GM19463 (cell line): Measurements from ENCODE around the gene KCNQ1.

Experiments used
- ATAC-seq: cut with Tn5 transposase; IDR thresholded peaks from one replicate; pipeline ENCODE4 v1.9.1; 2021; ENCODE audit warnings: mild to moderate bottlenecking, moderate library complexity; ENCODE audit not compliant: unreplicated experiment

Gene KCNQ1

DNA sequence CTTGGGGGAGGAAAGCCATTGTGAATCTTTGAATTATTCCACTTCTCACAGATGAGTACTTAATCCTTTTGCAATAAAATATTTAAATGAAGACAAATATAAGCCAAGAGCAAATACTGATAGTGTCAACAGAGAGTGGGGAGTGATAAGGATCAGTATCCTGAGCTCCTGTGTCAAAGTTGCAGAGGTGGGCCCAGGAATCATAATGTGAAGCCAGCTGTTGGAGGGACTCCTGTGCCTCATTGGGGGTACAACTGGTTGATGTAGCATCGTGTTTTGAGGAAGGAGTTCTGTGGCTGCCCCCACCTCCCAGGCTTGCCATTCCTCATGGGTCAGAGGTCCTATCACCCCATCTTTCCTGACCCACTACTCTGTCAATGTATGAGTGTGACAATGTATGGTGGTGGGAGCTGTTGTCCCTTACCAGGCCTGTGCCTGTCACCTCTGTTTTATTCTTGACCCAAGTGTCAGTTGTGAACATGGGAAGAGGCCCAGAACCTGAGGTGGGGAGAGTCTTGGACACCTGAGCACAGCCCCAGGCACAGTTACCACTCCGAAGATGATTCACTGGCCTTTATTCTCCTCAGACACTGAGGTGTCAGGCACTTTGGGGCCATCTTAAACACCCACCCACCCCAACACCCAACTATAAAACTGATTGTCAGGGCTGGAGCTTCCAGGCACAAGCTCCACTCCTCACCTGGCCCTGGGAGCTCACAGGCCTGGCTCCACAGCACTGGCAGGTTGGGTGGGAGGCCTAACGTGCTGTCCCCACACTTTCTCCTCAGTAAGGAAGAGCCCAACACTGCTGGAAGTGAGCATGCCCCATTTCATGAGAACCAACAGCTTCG is 216.6 kb downstream of the KCNQ1 start:
- ATAC-seq, result no peak

DNA sequence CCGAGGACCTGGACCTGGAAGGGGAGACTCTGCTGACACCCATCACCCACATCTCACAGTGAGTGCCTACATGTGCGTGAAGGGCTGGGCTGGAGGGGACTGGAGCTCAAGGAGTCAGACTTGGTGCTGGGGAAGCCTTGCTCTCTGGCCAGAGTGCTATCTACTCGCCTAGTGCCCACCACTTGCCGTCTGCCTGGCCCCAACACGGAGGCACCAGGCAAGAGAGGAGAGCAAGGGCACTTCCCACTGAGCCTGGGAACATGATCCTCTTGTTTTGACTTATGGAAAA is 217.2 kb downstream of the KCNQ1 start:
- ATAC-seq, result no peak

DNA sequence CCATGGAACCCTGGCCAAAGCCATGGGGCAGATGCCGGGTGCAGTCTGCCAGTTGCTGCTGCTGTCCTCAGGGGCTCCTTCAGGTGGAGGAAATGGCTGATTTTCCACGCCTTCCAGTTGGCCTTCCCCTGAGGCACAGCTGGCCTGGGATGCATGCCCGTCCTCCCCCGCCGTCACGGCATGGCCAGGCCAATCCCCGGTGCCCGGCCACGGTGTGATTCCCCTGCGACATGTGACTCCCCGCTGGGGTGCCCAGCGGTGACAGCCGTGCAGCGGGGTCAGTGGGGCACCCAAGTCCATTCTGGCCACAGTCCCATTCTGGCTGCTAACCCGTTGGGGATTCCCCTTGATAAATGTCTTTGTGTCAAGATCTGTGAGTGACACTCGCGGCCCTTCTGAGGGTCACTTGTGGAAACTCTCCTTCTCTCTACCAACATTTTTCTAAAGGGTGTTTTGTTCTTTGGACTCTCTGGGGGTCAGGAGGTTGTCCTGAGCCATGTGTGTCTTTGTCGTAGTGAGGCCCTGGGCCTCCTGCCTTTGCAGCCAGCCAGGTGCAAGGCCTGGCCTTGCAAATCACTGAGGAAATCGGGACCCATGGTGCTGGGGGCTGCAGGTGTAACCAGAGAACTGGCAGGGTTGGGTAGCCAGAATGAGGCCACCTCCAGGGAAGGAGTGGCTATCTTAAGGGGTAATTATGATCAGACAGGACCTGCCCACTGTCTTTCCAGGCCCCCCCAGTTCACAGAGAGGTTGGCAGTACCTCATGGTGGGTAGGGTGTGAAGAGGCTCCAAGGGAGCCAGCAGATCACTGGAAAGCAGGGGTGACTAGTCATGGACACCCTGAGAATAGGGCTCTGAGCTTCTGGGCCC is 217.9 kb downstream of the KCNQ1 start:
- no peak for ATAC-seq

DNA sequence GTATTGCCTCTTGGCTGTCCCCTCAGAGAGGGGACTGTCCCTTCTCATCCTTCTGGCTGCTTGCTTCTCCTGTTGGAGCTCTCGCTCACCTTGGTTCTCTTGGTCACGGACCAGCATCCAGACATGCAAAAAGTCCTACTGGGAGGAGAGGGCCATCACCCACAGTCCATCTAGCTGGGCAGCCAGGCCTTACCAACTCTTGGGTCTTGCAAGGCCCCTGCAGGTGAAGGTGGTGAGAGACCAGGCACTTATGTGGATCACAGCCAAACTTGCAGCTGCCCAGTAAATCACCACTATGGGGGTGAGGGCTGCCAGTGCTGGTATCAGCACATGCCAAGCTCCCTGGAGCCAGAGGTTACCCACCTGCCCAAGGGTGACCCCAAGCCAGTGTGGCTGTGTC is 218.7 kb downstream of the KCNQ1 start:
- ATAC-seq, result no peak

DNA sequence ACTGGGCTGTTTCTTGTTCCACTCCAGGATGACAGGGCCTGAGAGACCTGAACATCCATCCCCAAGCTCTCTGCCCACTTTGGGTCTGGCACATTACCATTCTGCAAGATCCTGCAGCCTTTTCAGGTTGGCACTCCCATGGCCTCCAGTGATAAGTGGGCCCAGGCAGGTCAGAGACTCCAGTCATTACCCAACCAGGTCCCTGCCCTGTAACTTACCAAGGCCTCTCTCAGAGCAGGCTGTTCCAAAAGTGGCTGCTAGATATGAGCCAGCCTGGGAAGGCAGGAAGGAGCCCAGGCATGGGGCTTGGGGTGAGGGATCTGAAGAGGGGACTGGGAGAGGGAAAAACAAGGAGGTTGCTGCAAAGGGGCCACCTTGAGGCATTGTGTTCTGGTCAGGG is 219.1 kb downstream of the KCNQ1 start:
- no peak for ATAC-seq

DNA sequence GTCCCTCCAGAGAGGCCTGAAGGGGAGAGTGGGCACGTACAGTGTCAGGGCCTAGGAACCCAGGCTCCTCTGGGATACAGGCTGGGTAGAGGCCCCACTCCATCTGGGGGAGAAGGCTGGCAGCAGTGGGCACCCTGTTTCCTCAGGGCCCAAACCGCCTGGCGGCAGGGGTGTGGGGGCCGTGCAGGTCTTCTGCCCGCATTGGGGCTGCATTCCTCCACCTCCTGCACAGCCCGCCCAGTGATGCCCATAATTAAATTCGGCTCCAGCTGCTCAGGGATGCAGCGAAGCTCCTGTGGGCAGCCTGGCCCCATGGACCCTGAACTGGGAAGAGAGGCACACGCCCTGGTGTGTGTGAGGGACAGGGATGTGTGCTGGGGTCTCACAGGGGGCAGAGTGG is 219.6 kb downstream of the KCNQ1 start:
- no peak for ATAC-seq

DNA sequence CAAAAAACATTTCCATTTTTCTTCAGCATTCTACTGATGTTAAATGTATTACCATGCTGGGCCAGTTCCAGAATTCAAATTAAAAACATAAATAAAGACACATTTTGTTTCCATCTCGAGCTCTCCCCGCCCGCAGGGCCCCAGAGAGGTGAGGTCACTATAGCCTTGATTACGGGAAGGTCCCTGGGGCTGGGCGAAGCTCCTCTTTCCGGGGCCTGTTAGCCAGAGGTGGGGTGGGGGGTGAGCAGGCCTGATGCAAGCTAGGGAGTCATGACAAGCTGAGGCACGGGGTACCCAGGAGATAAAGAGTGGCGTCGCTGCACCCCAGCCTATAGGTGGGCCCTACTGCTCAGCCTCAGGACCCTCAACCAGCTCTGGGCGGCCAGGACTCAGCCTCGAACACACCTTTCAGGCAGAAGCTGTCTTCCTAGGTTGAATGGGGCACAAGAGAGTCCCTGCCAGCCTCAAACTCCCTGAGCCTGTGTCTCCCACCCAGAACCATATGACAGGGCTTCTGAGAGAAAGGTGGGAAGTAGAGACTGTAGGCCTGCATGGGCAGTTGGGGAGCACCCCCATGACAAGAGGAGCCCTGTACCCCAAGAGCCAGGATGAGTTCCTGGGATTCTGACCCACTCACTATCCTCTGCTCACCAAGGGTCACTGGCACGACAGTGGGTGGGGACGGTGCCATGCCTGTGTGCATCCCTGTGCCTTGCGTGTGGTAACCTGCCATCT is 220.2 kb downstream of the KCNQ1 start:
- ATAC-seq, result no peak

DNA sequence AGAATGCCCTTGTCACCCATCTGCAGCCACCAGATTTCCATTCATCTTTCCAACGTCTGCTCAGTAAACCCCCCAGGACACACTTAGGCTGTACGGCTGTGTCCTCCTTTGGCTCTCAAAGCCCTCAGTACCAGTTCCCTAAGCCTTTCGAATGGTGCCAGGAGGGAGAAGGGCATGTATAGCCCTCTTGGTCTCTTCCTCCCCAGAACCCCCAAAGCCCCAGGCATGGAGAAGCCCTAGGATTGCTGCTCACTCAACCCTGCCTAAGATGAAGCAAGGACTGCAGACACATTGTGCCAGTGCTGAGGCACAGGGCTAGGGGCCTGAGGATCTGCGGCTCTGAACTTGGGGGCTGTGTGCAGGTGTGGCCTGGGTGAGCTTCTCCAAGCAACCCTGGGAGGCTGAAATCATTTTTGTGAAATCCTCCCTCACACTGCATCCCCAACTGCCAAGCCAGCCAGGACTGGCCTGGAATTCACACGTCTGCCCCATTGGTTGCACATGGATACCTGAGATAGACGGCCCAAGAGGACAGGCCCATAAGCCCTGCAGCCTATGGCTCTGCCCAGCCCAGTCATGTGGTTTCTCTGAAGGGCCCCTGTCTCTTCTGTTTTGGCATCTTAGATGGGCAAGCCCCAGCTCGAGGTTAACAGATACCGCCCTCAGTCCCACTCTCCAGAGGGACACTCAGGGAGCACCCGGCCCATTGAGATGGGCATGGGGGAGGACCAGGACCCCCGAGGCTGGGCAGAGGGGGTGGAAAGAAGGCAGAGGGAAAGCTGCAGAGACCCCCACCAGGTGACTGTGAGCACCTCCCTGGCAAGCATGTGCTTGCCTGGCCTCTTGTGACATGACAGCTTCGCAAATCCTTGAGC is 221.0 kb downstream of the KCNQ1 start:
- ATAC-seq, result no peak

DNA sequence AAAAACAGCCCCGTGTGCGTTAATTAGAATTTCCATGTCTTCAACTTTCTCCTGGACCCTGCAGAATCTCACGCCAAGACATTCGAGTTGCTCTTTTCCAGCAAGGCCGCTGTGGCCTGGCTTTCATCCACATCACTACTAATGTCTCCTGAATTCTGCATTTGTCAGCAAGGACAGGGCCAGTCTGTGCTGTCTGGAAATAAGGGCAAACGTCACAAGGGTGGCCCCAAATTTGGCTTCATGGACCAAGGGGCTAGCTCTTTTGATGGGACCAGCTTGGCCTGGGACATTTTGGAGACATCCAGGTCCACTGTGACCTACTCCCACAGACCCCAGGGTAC is 221.6 kb downstream of the KCNQ1 start:
- ATAC-seq, result no peak

DNA sequence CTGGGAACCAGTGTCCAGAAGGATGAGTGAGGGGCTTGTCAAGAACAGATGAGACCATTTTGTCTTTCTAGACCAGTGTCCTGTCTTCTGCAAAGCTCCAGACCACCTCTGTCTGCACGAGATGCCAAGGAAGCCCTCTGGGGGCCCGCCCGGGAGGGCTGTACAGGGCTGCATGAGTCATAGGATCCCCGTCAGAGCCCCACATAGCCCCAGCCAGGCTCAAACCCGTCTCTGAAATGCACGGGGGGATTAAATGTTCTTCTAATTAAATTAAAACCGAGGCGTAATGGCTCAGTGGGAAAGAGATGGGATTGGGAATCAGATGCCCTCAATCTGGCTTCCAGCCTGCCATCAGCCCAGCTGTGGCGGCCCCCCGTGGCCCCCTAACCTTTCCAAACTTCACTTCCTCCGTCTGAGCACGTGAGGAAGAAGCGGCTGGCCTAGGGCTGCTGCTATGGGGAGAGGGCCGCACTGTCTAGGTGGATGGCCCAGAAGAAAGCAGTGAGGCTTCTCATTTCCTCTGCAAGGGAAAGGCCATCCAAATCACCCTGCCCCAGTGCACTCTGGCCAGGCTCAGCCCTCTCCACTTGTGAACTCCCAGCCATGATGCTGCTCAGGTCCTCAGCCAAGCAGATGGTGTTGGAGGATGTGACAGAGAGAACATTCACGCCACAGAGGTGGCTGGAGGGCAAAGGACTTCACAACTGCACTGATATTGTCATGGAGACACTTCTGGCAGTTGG is 222.2 kb downstream of the KCNQ1 start:
- ATAC-seq, result no peak

DNA sequence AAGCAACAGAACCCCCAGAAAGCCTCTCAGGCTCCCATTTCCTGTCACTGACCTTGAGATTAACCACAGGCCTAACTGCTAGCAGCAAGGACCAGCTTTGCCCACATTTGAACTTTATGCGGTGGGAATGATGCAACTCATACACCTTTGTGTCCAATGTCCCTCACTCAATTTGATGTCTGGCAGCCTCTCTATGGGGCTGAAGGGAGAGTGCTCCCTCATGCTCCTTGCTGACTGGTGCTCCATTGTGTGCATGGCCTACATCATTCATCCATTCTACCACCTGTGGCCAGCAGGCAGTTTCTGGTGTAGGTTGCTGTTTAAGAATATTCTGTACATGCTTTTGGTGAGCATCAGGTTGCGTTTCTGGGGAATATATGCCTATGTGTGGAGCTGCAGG is 223.1 kb downstream of the KCNQ1 start:
- ATAC-seq, result no peak

DNA sequence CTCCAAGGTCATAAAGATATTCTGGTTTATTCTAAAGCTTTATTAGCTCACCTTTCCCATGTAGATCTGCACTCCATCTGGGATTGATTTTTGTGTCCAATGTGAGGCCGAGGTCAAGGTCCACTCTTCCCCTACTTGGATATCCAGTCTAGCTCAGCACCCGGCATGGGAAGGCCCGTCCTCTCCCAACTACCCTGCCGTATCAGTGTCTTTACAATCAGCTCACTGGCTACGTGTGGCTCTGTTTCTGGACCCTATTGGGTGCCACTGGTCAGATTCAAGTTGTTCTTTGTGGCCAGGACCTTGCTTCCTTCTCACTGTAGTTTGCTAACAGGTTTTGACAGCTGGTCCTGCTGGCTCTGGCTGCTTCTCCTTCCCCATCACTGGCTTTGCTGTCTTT is 224.1 kb downstream of the KCNQ1 start:
- no peak for ATAC-seq

DNA sequence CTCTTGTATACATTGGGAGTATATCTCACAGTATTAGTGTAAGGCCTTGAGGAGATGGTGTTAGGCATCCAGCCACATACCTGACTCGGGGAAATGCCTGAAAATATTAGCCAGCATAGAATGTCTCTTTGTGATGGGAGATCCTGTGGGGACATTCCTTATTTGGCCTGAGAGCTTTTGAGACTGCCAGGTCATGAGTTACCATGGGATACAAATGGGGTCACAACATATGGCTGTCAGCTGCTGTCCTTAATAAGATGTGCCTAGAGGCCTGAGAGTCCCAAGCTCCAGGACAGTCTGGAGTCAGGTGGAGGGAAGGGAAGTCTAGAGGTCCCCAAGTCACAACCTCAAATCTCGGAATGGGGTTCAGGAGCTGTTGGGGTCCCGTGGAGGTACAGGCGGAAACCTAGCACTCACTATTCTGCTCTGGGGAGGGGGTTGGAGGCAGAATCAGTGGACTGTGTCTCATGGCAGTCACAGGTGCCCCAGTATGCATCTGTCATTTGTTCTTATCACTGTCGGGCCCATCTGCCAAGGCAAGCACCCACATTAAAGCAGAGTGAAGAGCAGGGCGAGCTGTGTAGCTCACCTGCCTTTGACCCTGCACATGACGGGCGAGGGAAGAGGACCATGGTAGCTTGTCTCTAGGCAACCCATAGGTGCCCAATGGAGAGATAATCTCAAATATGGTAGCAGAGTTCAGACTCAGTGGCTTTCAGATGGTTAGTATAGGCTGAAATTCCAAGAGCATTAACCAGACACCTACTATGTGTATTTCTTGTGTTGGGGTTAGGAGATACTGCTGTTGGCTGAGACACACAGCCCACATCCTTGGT is 225.0 kb downstream of the KCNQ1 start:
- ATAC-seq, result no peak

DNA sequence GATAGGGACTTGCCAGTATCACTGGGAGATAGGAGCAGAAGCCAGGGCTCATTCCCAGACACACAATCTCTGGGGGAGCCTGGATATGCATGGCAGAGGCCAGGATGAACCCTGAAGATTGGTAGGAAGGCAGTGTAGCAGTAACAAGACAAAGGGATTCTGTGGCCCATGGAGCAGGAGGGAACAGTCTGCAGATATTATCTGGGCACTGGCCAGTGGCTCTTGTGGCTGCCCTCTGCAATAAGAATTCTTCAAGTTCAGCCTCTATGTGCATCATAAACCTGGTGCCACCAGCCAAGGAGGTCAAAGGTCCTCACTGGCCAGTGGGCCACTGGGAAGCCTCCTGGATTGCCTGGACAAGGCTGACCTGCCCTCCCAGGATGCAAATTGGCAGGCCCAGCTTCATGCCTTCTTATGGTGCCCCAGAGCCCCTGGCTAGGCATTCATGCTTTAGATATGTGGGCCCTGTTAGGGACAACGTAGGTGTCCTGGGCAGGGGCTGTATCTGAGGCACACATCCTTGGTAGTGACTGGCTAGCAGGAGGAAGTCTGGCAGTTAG is 225.8 kb downstream of the KCNQ1 start:
- ATAC-seq, result no peak

DNA sequence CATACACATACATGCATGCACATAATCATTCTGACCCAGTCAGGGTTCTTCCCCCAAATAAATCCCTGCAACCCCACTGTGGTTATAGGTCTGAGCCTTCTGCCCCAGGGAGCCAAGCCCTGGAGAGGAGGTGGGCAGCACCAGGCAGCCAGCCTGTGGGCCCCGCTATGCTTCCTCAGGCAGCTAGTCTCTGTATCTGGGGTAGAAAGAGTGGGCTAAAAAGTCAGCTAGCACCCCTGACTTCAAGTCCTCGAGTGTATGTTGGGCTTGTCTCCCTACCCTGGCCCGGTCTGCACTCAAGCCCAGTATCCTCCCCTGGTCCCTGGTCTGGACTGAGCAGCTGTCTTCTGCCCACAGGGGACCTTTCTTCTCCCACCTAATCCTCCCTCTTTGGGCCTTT is 226.9 kb downstream of the KCNQ1 start:
- ATAC-seq, result no peak

DNA sequence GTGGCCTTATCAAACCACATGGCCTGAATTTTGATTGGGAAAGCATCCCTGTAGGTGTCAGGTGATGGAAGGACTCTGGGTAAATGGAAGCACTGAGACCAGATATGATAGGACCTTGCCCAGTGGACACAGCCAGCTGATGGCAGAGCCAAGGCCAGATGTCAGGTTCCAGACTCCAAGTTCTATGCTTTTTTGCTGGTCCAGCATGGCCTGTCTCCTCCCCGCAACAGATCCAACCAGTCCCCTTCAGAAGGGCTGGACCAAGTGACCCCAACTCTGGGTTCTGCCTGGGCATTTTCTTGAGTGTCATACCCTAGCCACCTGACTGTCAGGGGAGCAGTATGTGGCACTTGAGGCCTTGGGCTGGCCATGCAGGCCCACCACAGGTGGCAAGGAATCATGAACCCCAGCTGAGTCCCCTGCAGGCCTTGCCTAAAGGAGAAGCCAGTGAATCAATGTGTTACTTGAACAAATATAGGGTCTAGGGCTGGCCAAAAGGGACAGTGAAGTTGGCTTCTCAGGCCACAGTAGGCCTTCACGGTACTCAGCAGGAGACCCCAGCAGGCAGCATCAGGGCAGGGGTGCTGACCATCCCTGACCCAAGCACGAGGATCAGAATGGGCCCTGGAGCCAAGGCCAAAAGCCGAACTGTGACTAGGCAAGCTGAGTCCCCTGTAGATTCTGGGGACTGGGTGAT is 227.9 kb downstream of the KCNQ1 start:
- no peak for ATAC-seq

DNA sequence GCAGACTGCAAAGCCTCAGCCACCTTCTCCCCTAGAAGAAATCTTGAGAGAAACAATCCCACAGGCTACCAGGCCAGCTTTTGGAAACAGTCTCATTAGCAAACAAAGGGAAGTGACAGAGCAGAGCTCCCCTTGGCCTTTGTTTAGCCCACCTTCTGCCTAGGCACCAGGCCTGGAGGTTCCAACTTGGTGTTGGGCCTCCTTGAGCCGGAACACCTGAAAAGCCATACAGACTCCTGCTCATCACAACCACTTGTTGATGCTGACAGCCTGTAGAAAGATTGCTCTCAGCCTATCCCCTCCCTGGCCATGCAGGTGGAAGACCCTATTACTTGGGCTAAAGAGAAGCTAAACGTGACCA is 228.4 kb downstream of the KCNQ1 start:
- no peak for ATAC-seq

DNA sequence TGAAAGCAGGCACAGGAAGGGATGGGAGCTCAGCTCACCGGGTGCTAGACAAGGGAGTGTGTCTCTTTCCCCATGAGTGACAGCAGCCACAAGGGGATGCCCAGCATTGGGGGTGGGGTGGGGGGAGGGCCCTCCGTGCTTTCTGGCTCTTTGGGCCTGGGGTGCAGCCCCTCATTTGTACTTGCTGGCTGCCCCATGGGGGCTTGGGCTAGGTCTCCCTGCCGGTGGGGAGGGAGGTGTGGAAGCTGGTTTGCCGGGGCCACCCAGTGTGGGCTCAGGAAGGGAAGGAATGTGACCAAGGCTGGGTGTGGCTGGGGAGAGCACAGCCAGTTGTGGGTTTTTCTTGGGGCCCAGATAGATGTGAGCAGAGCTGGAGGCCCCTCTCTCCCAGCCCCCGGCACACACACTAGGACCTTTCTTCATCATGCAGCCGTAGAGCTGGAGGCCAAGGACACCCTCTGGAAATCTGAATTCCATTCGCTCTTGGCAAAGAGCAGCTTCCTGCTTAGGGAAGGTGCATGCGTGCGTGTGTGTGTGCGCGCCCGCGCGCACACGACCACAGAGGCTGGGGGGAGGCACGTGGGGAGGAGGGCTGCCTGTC is 229.2 kb downstream of the KCNQ1 start:
- ATAC-seq, result no peak
